Activated CD8-positive, alpha-beta memory T cell treated with anti-CD3 and anti-CD28 coated beads, Interleukin-2, amount 50 U/mL, for 1 hour (primary cell): ENCODE measurements around the gene RNF215.
A peak's percentile ranks its signal among the peaks of the same experiment; 100 is the strongest.

ENCODE experiments used
- DNase-seq: peaks from one replicate; pipeline ENCODE4 v3.0.0-alpha.2; 2020; ENCODE audit errors: extremely low read depth

RNF215 gene

DNA sequence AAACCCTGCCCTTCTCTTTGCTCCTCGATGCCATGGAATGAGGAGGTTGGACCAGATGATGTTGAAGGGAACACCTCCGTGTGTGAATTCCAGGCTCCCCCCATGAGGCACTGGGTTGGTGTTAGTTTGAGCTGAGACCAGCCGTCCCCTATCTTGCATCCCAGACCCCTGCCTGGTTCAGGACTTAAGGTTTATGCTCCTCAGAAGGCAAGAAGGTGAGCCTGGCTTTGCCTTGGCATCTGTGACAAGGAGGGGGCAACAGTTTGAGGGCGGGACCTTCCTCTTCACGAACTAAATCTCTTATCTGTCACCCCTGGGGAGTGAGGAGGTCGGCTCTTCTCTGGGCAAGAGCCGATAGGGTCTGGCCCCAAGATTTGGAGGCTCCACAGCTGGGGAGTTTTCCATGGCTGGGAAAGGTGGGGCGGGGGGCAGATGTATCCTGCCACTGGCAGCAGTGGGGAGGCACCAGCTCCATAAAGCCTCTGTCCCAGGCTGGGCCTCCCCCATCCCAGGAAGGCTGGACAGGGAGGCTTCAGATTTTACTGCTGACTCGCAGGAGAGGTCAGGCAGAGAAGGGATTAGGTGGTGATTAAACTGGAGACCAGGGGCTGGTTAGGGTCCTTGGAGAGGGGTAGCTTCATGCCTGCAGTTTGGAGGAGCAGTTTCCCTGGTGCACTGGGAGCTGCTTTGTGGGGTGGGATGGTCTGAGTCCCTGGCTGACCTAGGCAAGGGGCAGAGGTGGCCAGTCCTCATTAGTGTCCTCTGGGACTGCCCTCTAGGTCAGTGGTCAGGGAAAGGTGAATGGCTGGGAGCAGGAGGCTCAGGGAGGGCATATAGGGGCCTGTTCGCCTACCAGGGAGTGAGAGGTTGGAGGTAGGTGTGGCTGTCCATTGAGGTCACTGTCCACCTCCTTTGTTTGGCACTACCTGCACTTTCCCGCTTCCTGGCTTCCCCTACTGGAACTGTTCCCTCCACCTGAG is 10.7 kb upstream of the RNF215 start:
- DNase-seq, result no peak

- DNase-seq, result peak; percentile 38
Observed at GRCh38 chr22:30396871-30397655, 9.9 kb upstream of the RNF215 start, which contains the start of gene SEC14L2. Gene SEC14L2 (plus strand): TSS chr22:30397018. CDS start chr22:30397117, 99 bp downstream.

- DNase-seq, result no peak
Observed at GRCh38 chr22:30393885-30394284, 6.7 kb upstream of the RNF215 start.

- no peak for DNase-seq
Observed at GRCh38 chr22:30393322-30393680, 6.1 kb upstream of the RNF215 start.

GRCh38 chr22:30392661-30393321 is 5.6 kb upstream of the RNF215 start:
- DNase-seq, result no peak

DNA sequence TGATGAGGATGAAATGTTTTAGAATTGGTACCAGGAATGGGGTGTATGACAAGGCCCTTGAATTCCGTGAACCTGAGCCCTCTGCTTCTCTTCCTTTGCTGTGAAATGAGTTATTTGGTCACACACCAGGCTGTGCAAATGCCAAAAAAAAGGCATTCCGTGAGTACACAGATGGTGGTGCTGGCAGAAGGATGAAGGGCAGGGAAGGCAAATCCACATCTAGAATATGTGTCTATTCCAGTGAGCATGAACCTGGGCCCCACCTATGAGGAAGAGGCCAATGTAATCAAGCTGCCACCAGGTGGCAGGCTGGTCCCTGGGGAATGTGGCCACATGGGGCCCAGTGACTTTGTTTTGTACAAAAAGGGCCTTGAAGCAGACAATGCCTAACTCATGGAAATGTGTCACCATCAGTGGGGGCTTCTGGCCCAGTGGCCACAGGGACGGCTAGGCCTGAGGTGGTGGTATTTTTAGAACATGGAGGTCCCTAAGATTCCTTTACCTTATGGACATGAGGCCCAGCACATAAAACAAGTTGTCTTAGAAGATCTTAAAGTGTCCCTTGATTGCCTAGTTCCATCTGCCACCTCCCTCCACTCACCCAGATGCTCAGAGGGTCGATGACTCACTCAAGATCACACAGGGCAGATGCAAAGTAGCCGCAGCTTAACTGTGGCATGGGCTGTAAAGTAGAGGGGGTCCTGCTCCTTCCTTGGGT is 3.9 kb upstream of the RNF215 start:
- DNase-seq, result peak; percentile 62

DNA sequence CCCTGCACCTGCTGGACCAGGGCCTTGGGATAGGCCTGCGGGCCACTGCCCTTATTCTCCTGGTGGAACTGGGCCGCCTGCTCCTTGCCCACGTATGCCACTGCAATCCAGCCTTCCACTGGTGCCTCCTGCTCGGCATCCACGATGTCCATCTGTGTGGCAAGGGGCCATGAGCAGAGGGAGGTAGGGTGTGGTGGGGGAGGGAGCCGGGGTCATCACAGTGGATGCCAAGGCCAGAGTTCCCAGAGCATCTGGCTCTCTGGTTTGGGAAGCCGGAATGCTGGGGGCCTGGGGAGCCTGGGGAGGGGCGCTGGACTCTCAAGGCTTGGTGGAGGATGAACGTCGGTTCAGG is 627 bp downstream of the RNF215 start:
- no peak for DNase-seq

GRCh38 chr22:30385942-30386341 is 1.3 kb downstream of the RNF215 start:
- DNase-seq, result no peak

- DNase-seq, result no peak
Observed at GRCh38 chr22:30383061-30383460, 4.2 kb downstream of the RNF215 start.

DNA sequence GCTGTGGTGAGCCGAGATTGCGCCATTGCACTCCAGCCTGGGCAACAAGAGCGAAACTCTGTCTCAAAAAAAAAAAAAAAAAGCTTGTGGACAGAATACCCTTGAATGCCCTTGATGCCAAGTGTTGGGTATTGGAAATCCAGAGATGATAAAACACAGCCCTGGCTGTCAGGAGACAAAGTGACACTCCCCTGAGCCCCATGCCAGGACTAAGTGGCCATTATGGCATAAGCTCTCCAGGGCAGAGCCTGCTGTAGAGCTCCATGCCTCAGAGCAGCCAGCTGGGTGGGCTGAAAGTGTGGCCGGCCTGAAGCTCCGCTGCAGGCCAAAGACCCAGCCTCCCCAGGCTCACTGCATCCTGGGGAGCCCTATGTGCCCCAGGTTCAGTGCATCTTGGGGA is 4.9 kb downstream of the RNF215 start:
- DNase-seq, result no peak

- DNase-seq, result no peak
Observed at GRCh38 chr22:30381264-30381663, 5.9 kb downstream of the RNF215 start.

DNA sequence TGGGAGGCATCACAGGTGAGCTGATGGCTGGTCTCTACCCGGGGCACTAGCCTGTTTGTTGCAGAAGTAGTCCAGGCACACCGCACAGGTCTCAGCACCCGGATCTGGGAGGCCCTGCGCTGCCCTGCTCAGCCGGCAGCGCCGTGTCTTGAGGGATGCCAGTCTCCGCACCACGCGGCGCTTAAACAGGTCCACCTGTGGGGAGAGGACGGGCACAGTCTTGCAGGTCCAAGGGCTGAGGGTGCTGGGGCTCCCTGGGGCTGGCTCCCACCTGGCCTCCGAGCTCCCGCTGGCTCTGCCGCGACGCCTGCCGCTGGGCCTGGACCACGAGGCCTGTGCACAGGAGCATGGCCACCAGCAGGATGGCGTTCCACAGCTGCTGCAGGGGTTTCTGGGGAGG is 7.2 kb downstream of the RNF215 start:
- DNase-seq, result no peak

GRCh38 chr22:30375312-30375849 is 11.8 kb downstream of the RNF215 start:
- no peak for DNase-seq

DNA sequence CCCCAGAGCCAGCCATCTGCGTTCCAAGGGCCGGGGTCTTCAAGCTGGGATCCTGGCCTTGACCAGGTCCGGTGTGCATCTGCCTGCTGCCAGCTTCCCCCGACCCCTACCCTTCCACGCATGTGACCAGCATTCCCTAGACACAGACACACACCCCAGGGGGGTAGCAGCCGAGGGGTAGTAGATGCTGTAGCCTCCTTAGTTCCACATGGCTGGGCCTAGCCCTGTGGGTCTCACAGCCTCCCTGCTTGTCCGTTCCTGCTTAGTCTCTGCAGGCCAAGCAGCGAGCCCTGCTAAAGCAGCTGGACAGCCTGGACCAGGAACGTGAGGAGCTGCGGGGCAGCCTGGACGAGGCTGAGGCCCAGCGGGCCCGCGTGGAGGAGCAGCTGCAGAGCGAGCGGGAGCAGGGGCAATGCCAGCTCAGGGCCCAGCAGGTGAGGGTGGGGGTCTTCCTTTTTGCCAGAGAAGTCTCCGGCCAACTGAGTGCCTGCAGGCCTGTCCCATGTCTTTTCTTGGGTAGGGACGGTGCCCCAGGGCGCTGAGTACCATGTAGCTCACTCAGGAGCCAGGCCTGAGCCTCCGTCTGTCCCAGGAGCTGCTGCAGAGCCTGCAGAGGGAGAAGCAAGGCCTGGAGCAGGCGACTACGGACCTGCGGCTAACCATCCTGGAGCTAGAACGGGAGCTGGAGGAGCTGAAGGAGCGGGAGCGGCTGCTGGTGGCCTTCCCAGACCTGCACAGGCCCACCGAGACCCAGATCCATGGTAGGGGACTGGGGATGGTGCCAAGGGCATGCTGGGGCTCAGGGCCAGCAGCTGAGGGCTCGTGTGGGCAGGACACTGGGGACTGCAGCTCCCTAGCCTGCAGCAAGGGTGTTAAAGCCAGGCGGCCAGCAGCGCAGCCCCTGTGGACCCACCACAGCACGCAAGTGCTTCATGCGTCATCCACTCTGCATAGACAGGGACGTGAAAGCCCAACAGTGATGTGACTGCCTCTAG is 13.6 kb downstream of the RNF215 start:
- no peak for DNase-seq

DNA sequence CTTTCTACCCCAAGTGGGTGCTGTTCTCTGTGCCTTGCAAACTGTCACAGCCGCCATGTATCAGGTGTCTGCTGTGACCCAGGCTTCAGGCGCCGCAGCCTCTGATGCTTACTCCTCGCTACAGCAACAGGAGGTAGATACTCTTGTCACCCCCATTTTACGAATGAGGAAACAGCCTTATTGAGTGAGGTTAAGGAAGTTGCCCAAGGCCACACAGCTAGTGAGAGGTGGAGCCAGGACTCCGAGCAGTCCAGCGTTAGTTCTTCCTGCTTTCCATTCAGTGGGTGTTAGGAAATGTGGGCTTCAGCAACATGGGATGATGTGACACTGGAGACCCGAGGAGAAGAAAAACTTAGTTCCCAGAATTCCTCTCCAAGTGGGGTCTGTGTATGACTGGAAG is 14.3 kb downstream of the RNF215 start:
- no peak for DNase-seq

DNA sequence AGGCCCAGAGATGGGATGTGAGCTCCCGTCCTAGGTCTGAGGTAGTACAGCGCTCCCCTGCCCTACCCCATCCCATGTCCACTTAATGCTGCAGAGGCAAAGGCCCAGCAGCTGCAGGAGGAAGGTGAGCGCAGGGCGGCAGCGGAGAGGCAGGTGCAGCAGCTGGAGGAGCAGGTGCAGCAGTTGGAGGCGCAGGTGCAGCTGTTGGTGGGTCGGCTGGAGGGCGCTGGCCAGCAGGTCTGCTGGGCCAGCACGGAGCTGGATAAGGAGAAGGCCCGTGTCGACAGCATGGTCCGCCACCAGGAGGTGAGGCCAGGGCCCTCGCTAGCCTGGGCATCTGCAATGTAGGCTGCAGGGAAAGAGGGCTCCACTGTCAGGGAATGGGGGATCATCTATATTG is 15.2 kb downstream of the RNF215 start:
- DNase-seq, result no peak

DNA sequence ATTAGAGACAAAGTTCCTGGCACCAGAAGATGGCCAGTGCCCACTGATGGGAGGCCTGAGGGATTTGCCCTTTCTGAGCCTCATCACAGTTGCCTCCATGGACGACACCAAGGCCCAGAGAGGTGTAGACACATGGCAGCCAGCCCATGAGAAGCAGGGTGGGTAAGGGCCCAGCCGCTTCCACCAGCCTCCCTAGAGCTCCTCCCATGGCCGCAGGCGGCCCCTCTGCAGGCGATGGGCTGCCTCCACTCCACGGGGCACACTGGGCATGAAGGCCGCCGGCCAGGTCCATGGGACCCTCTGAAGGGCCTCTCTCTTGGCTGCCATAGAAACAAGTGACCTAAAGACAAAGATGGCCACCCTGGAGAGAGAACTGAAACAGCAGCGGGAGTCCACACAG is 15.9 kb downstream of the RNF215 start:
- DNase-seq, result no peak

- no peak for DNase-seq
Observed at GRCh38 chr22:30370641-30371230, 16.5 kb downstream of the RNF215 start.

GRCh38 chr22:30368420-30368819 is 18.8 kb downstream of the RNF215 start:
- DNase-seq, result no peak

GRCh38 chr22:30365891-30366290 is 21.3 kb downstream of the RNF215 start:
- DNase-seq, result no peak
